Urinary bladder (tissue), 4 donors: ENCODE results near the gene NAGPA. TPM values are rescaled to one million over a fixed set of nuclear protein-coding genes. Genes with fewer than 3 reads are reported as not detected.
"Not testable (repeated sequence)": the region's sequence is repeated elsewhere in the genome, so short reads cannot be mapped to it uniquely, and the experiment has no call there.

ENCODE experiments used
- DNase-seq: peaks from one replicate; pipeline ENCODE4 v3.0.0-alpha.2; 2015; ENCODE audit errors: extremely low spot score
- H3K27ac ChIP-seq: one replicate; pipeline ENCODE4 v1.5.1; 2013; ENCODE audit warnings: low read depth, mild to moderate bottlenecking, moderate library complexity
- H3K36me3 ChIP-seq: one replicate; pipeline ENCODE4 v1.6.1; 2013; ENCODE audit warnings: mild to moderate bottlenecking, moderate library complexity; ENCODE audit not compliant: insufficient read depth
- H3K4me1 ChIP-seq: one replicate; pipeline ENCODE4 v1.6.1; 2013; ENCODE audit warnings: mild to moderate bottlenecking, moderate library complexity; ENCODE audit not compliant: insufficient read depth
- H3K4me3 ChIP-seq: one replicate; pipeline ENCODE4 v1.5.1; 2013; ENCODE audit warnings: low read depth, low read length
- WGBS: extraction: QIAGEN DNeasy Blood & Tissue Kit; methylation state at CpG from one replicate; pipeline ENCODE4 v1.1.7; 2013; 5-methylcytosine and 5-hydroxymethylcytosine counted together
- polyA plus RNA-seq: library from polyadenylated mRNA; stranded (reverse); fragments of 200-250 nt; gene quantifications from one replicate; pipeline ENCODE4 v1.2.3, GENCODE V29; 2013
- total RNA-seq: library from RNA; depleted of rRNA; stranded (reverse); fragments of >200 nt; gene quantifications from one replicate; pipeline ENCODE4 v1.2.3, GENCODE V29; 2014
- donor health status: healthy with polysubstance abuse.
- donor health status: healthy.

NAGPA gene
- total RNA-seq (5.5 TPM), polyA plus RNA-seq (17.5 TPM)

DNA sequence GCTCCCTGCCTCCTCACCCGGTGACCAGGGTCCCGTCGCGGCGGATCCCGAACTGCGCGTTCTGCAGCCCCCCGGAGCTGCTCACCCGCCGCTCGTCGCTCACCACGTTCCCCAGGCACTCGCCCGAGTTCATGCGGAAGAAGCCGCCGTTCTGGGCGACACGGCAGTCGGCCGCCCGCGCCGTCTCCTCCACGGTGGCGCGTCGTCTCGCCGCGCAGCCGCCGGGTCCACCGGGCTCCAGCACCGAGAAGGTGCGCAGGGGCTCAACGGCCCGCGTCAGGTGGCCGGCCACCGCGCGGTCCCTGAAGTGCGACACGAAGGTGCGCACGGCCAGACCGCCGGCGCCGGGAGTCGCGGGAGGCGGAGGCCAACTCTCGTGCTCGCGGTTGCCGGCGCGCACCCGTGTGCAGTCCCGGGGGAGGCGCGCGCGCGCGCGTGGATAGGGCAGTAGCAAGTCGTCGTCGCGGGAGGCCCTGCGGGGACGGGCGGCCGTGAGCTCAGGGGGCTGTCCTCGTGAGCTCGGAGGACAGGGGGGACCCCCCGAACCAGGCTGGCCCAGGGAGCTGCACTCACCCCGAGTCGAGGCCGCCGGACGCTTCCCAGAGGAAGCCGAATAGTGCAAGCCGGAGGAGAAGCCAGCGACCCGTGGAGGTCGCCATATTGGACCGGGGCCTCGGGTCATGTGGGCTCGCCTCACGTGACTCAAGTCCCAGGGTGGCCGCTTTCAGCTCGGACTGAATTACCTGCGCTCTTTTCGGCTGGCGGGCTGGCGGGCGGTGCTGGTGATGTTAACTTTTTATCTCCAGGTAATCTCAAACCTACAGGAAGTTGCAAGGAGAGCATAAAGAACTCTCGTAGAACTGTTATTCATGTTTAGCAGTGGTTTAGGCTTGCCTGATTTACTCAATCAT lies at the start of gene NAGPA:
NAGPA (minus strand) TSS at position 680 of the 911 bp plus-strand sequence; CDS start at position 659, 21 bp downstream.
- DNase-seq: peak; percentile 58
- Histone ChIP-seq H3K4me1 (no peaks in the 10 kb centered on the region), H3K36me3 (no peaks in the 10 kb centered on the region), H3K4me3 (peak within 1 kb of the TSS; percentile 91), H3K27ac (no peak within 1 kb of the TSS)
- WGBS: under 1% methylated on average over 104 of the region's 104 CpGs

DNA sequence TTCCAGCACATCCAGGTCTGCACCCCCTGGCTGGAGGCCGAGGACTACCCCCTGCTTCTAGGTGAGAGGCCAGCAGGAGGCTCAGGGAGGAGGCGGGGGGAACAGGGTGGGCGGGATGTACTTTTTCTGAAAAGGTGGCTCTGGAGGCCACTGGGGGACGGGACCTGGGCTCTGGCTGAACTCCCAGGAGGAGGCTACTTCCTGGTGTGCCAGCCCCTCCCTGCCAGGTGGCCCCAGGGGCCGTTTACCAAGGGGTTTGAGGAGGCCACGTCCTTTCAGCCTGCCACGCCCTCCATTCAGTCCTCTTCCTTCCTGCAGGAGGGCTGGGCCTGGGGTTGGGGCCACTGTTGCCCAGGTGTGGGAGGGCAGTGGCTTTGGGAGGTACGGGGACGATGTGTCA lies 47.3 kb upstream of the NAGPA start:
- 76% methylated on average over 9 of the region's 9 CpGs for WGBS
- H3K36me3 ChIP-seq, H3K4me3 ChIP-seq, H3K27ac ChIP-seq, DNase-seq, H3K4me1 ChIP-seq: not testable (repeated sequence)

- not testable (repeated sequence) for H3K27ac ChIP-seq, H3K36me3 ChIP-seq, DNase-seq, H3K4me1 ChIP-seq, H3K4me3 ChIP-seq
- 89% methylated on average over 12 of the region's 12 CpGs for WGBS
These were observed 46.7 kb upstream of the NAGPA start for GRCh38 chr16:5080461-5080860.

- H3K4me3 ChIP-seq: no peak overlapping the region
- 91% methylated on average over 17 of the region's 17 CpGs for WGBS
- DNase-seq: no peak
- H3K36me3 ChIP-seq: peaks cover 3% of the 10 kb centered on the region
- H3K27ac ChIP-seq: no peak overlapping the region
- no peaks in the 10 kb centered on the region for H3K4me1 ChIP-seq
These were observed 44.9 kb upstream of the NAGPA start for GRCh38 chr16:5078626-5079025.

DNA sequence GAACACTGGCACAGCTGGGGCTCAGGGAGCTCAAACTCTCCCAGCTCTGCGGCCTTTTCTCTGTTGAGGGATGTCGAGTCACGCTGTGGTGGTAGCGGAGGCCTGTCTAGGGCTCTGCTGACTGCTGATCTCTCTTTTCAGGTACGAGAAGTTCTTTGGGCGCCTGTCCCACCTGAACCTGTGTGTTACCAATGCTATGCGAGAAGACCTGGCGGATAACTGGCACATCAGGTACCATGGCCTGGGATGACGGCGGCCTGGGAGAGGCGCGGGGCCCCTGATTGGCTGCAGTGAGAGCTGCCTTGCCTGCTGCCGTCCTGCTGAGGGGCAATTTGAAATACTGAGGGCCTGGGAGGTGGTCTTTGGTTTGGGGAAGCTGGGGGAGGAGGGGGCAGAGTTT lies 43.6 kb upstream of the NAGPA start:
- H3K4me1 ChIP-seq: no peaks in the 10 kb centered on the region
- H3K36me3 ChIP-seq: no peaks in the 10 kb centered on the region
- no peak overlapping the region for H3K27ac ChIP-seq
- WGBS: 96% methylated on average over 13 of the region's 13 CpGs
- H3K4me3 ChIP-seq: no peak overlapping the region
- DNase-seq: no peak

DNA sequence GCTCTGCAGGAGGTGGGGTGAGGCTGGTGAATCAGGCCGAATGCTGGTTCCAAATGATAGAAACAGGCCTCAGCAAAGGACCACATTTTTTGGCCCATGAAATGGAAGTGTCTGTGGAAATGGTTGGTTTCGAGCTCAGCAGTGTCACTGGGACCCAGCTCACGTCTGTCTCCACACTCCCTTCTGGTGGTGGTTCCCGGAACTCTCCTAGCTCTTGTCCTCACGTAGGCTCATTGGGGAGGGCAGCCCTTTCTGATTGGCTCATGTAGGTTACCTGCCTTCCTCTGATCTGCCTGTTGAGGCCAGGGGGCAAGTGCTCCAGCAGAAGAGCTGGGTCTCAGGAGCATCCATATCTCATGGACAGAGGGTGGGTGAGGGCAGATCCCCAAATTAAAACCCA lies 41.9 kb upstream of the NAGPA start:
- Histone ChIP-seq H3K4me1 (no peaks in the 10 kb centered on the region), H3K36me3 (no peaks in the 10 kb centered on the region), H3K4me3 (no peak overlapping the region), H3K27ac (no peak overlapping the region)
- DNase-seq: no peak
- 81% methylated on average over 5 of the region's 5 CpGs for WGBS

GRCh38 chr16:5073771-5074170 lies 40.0 kb upstream of the NAGPA start:
- WGBS: 96% methylated on average over 15 of the region's 15 CpGs
- not testable (repeated sequence) for H3K4me3 ChIP-seq, H3K27ac ChIP-seq, DNase-seq, H3K4me1 ChIP-seq, H3K36me3 ChIP-seq

DNA sequence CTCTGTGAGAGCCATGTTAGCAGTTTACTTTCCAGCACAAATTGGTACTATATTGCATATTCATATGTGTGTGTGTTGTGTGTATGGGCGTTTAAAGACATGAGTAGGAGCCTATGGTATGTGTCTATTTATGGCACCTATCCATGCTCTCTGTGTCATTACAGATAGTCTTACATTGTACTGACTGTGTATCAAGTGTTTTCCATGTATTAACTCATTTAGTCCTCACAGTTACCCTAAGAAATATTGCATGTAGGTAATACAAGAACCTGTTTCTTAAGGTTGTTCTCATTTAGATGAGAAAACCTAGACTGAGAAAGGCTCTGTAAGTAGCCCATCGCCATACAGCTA lies 39.5 kb upstream of the NAGPA start:
- H3K27ac ChIP-seq: no peak overlapping the region
- 81% methylated on average over 2 of the region's 2 CpGs for WGBS
- no peaks in the 10 kb centered on the region for H3K36me3 ChIP-seq
- DNase-seq: no peak
- no peak overlapping the region for H3K4me3 ChIP-seq
- H3K4me1 ChIP-seq: no peaks in the 10 kb centered on the region

- H3K27ac ChIP-seq: no peak overlapping the region
- 58% methylated on average over 12 of the region's 12 CpGs for WGBS
- H3K36me3 ChIP-seq: no peaks in the 10 kb centered on the region
- no peak for DNase-seq
- H3K4me1 ChIP-seq: no peaks in the 10 kb centered on the region
- H3K4me3 ChIP-seq: peak overlapping the region; percentile 56
These were observed 38.9 kb upstream of the NAGPA start for GRCh38 chr16:5072334-5073278.

DNA sequence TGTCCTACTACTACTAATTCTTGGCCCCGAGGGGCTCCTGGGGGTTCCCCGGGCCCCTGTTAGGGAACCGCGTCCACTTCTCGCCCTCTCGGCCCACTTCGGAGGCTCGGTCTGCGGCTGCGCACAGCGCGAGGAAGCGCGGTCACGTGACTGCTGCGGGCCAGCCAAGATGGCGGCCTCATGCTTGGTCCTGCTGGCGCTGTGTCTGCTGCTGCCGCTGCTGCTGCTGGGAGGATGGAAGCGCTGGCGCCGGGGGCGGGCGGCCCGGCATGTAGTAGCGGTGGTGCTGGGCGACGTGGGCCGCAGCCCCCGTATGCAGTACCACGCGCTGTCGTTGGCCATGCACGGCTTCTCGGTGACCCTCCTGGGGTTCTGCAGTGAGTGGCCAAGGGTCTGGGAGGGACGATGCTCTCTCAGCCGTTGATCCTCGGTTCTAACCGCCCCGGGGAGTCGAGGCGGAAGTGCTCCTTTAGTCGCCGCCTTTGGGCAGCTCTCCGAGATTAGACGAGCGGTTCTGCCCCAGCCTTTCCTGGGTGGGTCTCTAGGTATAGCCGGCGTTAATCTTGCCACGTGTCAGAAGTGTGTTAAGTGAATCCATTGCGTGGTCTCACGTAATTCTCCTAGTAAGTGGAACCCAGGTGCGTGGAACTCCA lies 38.1 kb upstream of the NAGPA start, which contains the start of gene ALG1:
ALG1 (plus strand) TSS at position 163 of the 653 bp plus-strand sequence; CDS start at position 170, 7 bp downstream.
- WGBS: under 1% methylated on average over 53 of the region's 53 CpGs
- H3K4me1 ChIP-seq: no peaks in the 10 kb centered on the region
- H3K36me3 ChIP-seq: no peaks in the 10 kb centered on the region
- DNase-seq: peak; percentile 64
- peak within 1 kb of the TSS; percentile 56 for H3K4me3 ChIP-seq
- H3K27ac ChIP-seq: peak within 1 kb of the TSS; percentile 77

DNA sequence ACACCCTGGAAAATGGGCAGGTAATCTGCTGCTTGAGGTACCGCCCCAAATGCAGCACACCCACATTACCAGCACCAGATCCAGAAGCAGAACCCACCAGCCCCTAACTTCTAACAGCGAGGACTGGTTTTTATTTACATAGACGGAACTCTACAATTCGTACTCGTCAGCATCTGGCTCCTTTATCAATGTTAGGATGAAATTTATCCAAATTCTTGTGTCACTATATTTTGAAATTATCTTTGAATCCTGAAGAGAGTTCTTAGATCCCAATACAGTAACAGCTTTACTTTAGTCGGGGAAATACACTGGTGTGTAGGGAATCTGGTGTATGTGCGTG lies 37.6 kb upstream of the NAGPA start:
- no peaks in the 10 kb centered on the region for H3K4me1 ChIP-seq
- 55% methylated on average over 7 of the region's 7 CpGs for WGBS
- no peak for DNase-seq
- H3K27ac ChIP-seq: peak overlapping the region; percentile 77
- H3K4me3 ChIP-seq: peak overlapping the region; percentile 56
- H3K36me3 ChIP-seq: no peaks in the 10 kb centered on the region

DNA sequence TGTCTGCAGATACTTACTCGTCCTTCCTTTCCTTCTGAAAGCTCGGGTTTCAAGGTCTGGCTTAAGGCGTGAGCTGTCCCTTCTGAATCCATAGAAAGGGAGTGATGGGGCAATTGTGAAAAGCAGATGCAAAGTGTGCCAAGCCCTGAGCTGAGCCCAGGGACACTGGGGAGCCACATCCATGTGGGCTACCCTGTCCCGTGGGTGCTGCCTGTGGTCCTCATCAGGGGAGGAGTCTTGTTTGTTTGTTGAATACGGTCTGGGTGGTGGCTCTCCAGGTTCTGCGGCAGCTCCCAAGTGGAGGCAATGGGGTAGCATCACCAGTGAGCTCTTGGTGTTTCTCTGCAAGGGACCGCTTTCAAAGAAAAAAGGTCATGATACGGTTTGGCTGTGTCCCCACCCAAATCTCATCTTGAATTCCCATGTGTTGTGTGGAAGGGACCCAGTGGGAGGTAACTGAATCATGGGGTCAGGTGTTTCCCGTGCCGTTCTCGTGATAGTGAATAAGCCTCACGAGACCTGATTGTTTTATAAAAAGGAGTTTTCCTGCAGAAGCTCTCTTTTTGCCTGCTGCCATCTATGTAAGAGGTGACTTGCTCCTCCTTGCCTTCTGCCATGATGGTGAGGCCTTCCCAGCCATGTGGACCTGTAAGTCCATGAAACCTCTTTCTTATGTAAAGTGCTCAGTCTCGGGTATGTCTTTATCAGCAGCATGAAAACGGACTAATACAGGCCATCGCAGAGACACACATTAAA lies 36.9 kb upstream of the NAGPA start:
- no peak for DNase-seq

DNA sequence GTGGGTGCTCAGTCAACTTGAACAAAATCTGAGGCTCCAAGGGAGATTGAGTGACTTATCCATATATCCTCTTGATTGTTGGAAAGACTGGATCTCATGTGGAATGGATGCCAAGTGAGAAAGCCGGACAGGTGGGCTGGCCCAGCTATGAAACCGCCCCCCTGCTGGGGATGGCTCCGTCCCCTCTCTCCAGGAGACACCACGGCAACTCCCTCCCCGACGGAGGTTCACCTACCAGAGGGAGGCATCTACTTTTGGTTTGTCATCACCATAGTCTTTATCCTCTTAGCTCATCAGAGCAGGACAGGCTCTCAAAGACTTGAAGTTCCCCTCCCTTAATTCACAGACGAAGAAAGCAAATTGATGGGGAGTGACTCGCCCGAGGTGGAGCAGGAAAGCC lies 36.1 kb upstream of the NAGPA start:
- 94% methylated on average over 9 of the region's 9 CpGs for WGBS
- no peaks in the 10 kb centered on the region for H3K4me1 ChIP-seq
- H3K36me3 ChIP-seq: no peaks in the 10 kb centered on the region
- H3K4me3 ChIP-seq: no peak overlapping the region
- DNase-seq: no peak
- no peak overlapping the region for H3K27ac ChIP-seq

More for the DNA sequence above, 36.9 kb upstream of the NAGPA start:
- Histone ChIP-seq H3K36me3 (no peaks in the 10 kb centered on the region), H3K27ac (no peak overlapping the region), H3K4me1 (no peaks in the 10 kb centered on the region), H3K4me3 (no peak overlapping the region)
- 86% methylated on average over 15 of the region's 15 CpGs for WGBS
